Measurements from ENCODE around the gene PTPRA.

Gene PTPRA

DNA sequence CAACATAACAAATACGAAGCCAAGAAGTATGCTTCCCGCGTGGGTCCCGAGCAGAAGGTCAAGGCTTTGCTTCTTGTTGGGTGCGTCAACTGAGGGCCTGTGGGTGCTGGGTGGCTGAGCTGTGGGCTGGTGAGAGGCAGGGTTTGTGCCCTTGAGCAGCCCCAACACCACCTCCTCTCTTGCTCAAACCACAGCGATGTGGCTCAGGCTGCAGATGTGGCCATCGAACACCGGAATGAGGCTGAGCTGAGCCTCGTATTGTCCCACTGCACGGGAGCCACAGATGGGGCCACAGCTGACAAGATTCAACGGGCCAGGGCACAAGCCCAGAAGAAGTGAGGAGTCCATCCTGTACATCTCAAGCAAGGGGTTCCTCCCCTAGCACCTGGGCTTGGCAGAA lies 7.0 kb upstream of the PTPRA start:
- H3K4me2 ChIP-seq: peak overlapping the region; percentile 46 to 85 (median 74); a peak in 20 of 22 replicates
- peaks cover 44 to 59% (median 49%) of the 10 kb centered on the region in 10 experiments for H3K4me1 ChIP-seq
- no peak overlapping the region for H3K27ac ChIP-seq
- peaks cover 0 to 6% (median 0%) of the 10 kb centered on the region in 11 experiments; a peak in 3 of 22 replicates for H4K20me1 ChIP-seq
- H3K9ac ChIP-seq: peak overlapping the region in 1 of 11 experiments; percentile 4; a peak in 1 of 22 replicates
- no peak for TF ChIP-seq Cebpa-rat (IDR thresholded peaks at IDR 0.05)
- H3K9me3 ChIP-seq (replicated peaks in 1 of 11): no peaks in the 10 kb centered on the region
- H3K27me3 ChIP-seq: peaks cover 0 to 8% (median 4%) of the 10 kb centered on the region in 11 experiments; a peak in 7 of 22 replicates
- no peak overlapping the region for H3K4me3 ChIP-seq
- peaks cover 30 to 55% (median 48%) of the 10 kb centered on the region in 11 experiments for H3K36me3 ChIP-seq

DNA sequence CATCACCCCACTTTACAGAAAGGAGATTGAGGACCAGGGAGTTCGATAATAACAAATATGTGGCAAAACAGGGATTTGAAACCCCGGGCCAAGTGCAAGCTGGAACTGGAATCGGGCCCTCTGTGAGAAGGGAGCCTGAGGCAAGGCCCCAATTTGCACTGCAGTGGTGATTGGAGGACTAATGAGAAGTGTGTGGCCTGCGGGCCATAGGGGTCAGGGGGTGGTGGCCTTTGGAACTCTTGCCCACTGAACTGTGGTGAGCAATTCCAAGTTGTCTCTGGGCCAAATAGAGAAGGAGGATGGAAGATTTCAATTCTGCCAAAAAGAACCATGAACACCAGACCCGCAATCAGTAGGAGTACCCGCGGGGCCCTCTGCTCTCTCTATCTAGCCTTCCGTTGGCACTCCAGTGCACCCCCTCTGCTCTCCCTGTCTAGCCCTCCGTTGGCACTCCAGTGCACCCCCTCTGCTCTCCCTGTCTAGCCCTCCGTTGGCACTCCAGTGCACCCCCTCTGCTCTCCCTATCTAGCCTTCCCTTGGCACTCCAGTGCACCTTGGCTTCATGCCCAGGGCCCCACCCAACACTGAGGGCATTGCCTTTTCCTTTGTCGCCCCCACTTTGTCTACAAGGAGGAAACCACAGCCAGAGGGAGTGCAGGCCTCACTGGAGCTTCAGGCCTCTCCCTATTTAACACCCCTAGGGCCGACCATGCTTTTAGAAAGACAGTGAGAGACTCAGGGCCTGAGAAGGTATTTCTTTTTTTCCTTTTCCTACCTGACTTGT lies 6.0 kb upstream of the PTPRA start:
- peaks cover 21 to 45% (median 38%) of the 10 kb centered on the region in 11 experiments for H3K36me3 ChIP-seq
- H3K9me3 ChIP-seq (replicated peaks in 1 of 11): no peaks in the 10 kb centered on the region
- H3K27me3 ChIP-seq: peaks cover 2 to 18% (median 14%) of the 10 kb centered on the region in 11 experiments; a peak in 19 of 22 replicates
- no peak for TF ChIP-seq Cebpa-rat (IDR thresholded peaks at IDR 0.05)
- no peak overlapping the region for H3K4me3 ChIP-seq
- peak overlapping the region; percentile 46 to 85 (median 74) for H3K4me2 ChIP-seq
- peak overlapping the region in 6 of 11 experiments; percentile 0 to 11 (median 6); a peak in 5 of 22 replicates for H3K9ac ChIP-seq
- H3K4me1 ChIP-seq: peaks cover 50 to 70% (median 57%) of the 10 kb centered on the region in 10 experiments
- peaks cover 0 to 6% (median 0%) of the 10 kb centered on the region in 11 experiments; a peak in 1 of 22 replicates for H4K20me1 ChIP-seq
- H3K27ac ChIP-seq: peak overlapping the region in 6 of 11 experiments; percentile 1 to 35 (median 14); a peak in 5 of 22 replicates

DNA sequence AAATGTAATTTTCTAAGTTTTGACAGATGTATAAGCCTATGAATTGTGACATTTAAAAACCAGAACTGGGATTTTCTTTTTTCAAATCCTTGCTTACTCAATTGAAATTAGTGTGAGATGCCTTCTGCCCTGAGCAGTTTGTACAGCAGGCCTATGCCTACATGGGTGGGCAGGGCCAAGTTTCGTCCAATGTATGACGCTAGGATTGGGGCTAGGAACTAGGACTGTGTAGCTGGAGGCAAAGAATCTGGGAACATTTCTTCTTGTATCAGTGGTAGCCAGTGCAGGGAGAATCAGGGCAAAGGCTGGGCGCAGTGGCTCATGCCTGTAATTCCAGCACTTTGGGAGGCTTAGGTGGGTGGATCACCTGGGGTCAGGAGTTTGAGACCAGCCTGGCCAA lies 3.9 kb upstream of the PTPRA start:
- TF ChIP-seq Cebpa-rat (IDR thresholded peaks at IDR 0.05): no peak
- Histone ChIP-seq H3K27me3 (peaks cover 5 to 23% (median 19%) of the 10 kb centered on the region in 11 experiments; a peak in 19 of 22 replicates), H3K4me3 (no peak overlapping the region), H3K36me3 (peaks cover 12 to 27% (median 24%) of the 10 kb centered on the region in 11 experiments; a peak in 21 of 22 replicates), H3K4me1 (peaks cover 57 to 79% (median 66%) of the 10 kb centered on the region in 10 experiments), H3K4me2 (peak overlapping the region in 4 of 11 experiments; percentile 94 to 100 (median 98); a peak in 7 of 22 replicates), H3K27ac (no peak overlapping the region), H3K9me3 (replicated peaks in 1 of 11) (no peaks in the 10 kb centered on the region), H3K9ac (no peak overlapping the region), H4K20me1 (peaks cover 0 to 7% (median 5%) of the 10 kb centered on the region in 11 experiments; a peak in 11 of 22 replicates)

DNA sequence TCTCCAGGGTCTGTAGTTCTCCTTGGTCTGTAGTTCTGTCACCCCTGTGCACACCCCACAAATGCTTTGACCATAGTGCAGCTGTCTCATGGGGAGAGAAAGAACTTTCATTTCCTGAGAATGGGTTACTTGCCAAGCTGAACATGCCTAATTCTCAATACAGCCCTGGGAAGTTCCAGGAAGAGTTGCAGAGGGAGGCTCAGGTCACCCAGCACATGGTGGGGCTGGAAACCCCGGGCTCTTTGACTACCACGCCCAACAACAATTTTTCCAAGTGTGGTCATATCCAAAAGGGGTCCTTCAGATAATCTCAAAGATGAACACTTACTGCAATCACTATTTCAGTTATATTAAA lies 2.2 kb upstream of the PTPRA start:
- Histone ChIP-seq H3K4me2 (peak overlapping the region; percentile 19 to 100 (median 96); a peak in 21 of 22 replicates), H3K4me1 (peaks cover 66 to 83% (median 73%) of the 10 kb centered on the region in 10 experiments), H4K20me1 (peaks cover 9 to 24% (median 22%) of the 10 kb centered on the region in 11 experiments; a peak in 20 of 22 replicates), H3K9ac (peak overlapping the region in 1 of 11 experiments; percentile 4; a peak in 1 of 22 replicates), H3K27me3 (peaks cover 5 to 23% (median 19%) of the 10 kb centered on the region in 11 experiments; a peak in 19 of 22 replicates), H3K27ac (peak overlapping the region in 4 of 11 experiments; percentile 1 to 60 (median 38); a peak in 4 of 22 replicates), H3K36me3 (peaks cover 8 to 23% (median 14%) of the 10 kb centered on the region in 11 experiments; a peak in 20 of 22 replicates), H3K9me3 (replicated peaks in 1 of 11) (no peaks in the 10 kb centered on the region), H3K4me3 (peak overlapping the region in 1 of 10 experiments; percentile 15; a peak in 1 of 20 replicates)
- no peak for TF ChIP-seq Cebpa-rat (IDR thresholded peaks at IDR 0.05)

DNA sequence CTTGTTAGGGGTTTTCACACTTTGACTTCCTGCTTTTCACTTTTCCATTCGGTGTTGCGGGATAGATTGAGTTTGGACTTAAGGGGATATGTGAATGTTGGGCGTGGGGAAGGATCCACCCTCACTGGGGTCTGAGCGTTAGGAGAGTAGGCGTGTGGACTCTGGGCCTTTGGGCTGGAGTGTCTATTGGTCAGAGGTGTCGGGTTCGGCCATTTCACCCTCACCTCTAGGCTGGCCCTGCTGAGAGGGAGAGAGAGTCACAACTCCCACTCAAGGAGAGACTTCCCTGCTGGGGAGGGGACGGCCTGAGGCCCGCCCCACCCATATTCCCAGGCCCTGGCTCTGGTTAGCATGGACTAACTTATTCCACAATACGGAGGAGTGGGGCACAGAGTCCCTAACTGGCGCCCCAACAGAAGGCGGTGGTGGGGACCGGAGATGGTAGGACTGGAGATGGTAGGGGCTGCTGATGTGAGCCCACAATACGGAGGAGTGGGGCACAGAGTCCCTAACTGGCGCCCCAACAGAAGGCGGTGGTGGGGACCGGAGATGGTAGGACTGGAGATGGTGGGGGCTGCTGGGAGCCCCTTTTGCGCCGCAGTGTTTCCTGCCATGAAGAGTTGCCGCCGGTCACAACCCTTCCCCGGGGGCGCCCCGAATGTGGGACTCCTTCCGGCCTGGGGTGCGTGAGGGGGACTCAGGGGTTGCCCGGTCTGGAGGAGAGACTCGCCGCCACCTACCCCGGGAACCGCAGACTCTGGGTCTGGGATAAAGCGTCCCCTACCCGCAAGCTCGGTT lies 1.4 kb upstream of the PTPRA start:
- H4K20me1 ChIP-seq: peaks cover 9 to 32% (median 30%) of the 10 kb centered on the region in 11 experiments; a peak in 20 of 22 replicates
- H3K9me3 ChIP-seq (replicated peaks in 1 of 11): no peaks in the 10 kb centered on the region
- TF ChIP-seq Cebpa-rat (IDR thresholded peaks at IDR 0.05): no peak
- peak overlapping the region; percentile 93 to 100 (median 97) for H3K4me2 ChIP-seq
- peak overlapping the region in 3 of 11 experiments; percentile 93 to 98 (median 93); a peak in 5 of 22 replicates for H3K27ac ChIP-seq
- H3K4me3 ChIP-seq: peak overlapping the region; percentile 80 to 98 (median 90)
- peaks cover under 1 to 20% (median 11%) of the 10 kb centered on the region in 11 experiments; a peak in 15 of 22 replicates for H3K36me3 ChIP-seq
- H3K27me3 ChIP-seq: peaks cover 5 to 23% (median 19%) of the 10 kb centered on the region in 11 experiments; a peak in 19 of 22 replicates
- H3K4me1 ChIP-seq: peaks cover 60 to 83% (median 71%) of the 10 kb centered on the region in 10 experiments
- peak overlapping the region; percentile 91 to 99 (median 95); a peak in 21 of 22 replicates for H3K9ac ChIP-seq

DNA sequence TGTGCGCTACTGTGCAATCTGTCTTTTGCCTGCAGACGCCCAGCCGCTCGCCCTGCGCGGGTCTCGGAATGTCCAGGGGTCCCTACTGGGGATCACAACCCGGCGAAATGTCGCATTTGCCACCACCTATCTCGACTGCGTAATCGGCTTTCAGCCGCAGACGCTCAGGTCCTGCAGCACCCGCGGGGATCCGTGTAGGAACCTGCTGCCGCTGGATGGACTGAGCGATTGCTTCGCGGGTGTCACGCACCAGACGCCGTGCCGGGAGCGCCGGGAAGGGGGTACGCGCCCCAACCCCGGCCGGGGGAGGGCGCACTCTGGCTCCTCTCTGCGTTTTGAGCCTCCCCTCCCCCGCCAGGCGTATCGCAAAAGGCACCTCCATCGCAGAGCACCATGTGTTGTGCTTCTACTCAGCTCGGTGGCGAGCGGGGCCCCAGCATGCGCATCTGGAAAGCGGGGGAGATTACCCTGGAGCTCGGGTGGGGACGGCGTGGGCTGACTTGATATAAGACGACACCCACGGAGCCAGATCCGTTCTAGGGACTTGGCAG lies 747 bp upstream of the PTPRA start:
- Histone ChIP-seq H3K36me3 (peaks cover 0 to 25% (median 15%) of the 10 kb centered on the region in 11 experiments; a peak in 12 of 22 replicates), H3K9me3 (replicated peaks in 1 of 11) (no peaks in the 10 kb centered on the region), H4K20me1 (peaks cover 9 to 39% (median 34%) of the 10 kb centered on the region in 11 experiments; a peak in 20 of 22 replicates), H3K4me2 (peak overlapping the region; percentile 93 to 100 (median 97)), H3K4me3 (peak overlapping the region; percentile 80 to 98 (median 90)), H3K9ac (peak overlapping the region; percentile 91 to 99 (median 95)), H3K4me1 (peaks cover 53 to 80% (median 65%) of the 10 kb centered on the region in 10 experiments), H3K27me3 (peaks cover 5 to 23% (median 19%) of the 10 kb centered on the region in 11 experiments; a peak in 19 of 22 replicates), H3K27ac (peak overlapping the region; percentile 84 to 98 (median 93); a peak in 21 of 22 replicates)
- no peak for TF ChIP-seq Cebpa-rat (IDR thresholded peaks at IDR 0.05)

DNA sequence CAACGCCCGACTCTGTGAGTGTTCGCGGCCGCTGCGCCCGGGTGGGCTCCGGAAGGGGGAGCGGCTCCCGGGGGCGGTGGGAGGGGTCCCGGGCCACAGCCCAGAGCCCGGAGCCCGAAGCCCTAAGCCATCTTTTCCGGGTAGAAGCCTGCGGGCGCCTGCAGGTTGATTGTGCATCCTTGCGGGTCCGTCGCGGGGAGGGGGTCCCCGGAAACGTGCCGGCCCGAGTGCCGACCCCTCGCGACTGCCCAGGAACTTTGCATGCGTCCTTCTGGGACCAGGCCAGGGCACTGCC lies 413 bp downstream of the PTPRA start:
- Histone ChIP-seq H3K4me1 (peaks cover 46 to 69% (median 56%) of the 10 kb centered on the region in 10 experiments), H3K27me3 (peaks cover 5 to 23% (median 19%) of the 10 kb centered on the region in 11 experiments; a peak in 19 of 22 replicates), H3K27ac (peak overlapping the region; percentile 84 to 98 (median 93)), H3K9ac (peak overlapping the region; percentile 91 to 99 (median 95)), H3K36me3 (peaks cover 0 to 35% (median 23%) of the 10 kb centered on the region in 11 experiments; a peak in 18 of 22 replicates), H3K4me3 (peak overlapping the region; percentile 80 to 98 (median 90)), H4K20me1 (peaks cover 9 to 48% (median 42%) of the 10 kb centered on the region in 11 experiments; a peak in 21 of 22 replicates), H3K4me2 (peak overlapping the region; percentile 83 to 100 (median 97)), H3K9me3 (replicated peaks in 1 of 11) (no peaks in the 10 kb centered on the region)
- no peak for TF ChIP-seq Cebpa-rat (IDR thresholded peaks at IDR 0.05)

Measured in BLaER1 treated with 17β-estradiol and CSF1 and Interleukin-3, amounts not matched to agents 10 nM and 100 nM (cell line).